ENCODE data around the gene MYCBP2.
A peak's percentile ranks its signal among the peaks of the same experiment; 100 is the strongest.

Gene MYCBP2

GRCh38 chr13:77185721-77186120 lies 141.2 kb downstream of the MYCBP2 start:
- no peak for DNase-seq

- DNase-seq, result peak; percentile 14
These were observed 142.4 kb downstream of the MYCBP2 start for GRCh38 chr13:77184455-77184854.

- DNase-seq, result no peak
These were observed 146.9 kb downstream of the MYCBP2 start for GRCh38 chr13:77180011-77180410.

- DNase-seq, result no peak
These were observed 149.2 kb downstream of the MYCBP2 start for GRCh38 chr13:77177646-77178045.

GRCh38 chr13:77176350-77176749 lies 150.5 kb downstream of the MYCBP2 start:
- no peak for DNase-seq

GRCh38 chr13:77172650-77173049 lies 154.2 kb downstream of the MYCBP2 start:
- DNase-seq, result no peak

- DNase-seq, result no peak
These were observed 155.4 kb downstream of the MYCBP2 start for GRCh38 chr13:77171451-77171850.

- no peak for DNase-seq
These were observed 158.7 kb downstream of the MYCBP2 start for GRCh38 chr13:77168237-77168636.

- no peak for DNase-seq
These were observed 176.2 kb downstream of the MYCBP2 start for GRCh38 chr13:77150651-77151050.

GRCh38 chr13:77143431-77143830 lies 183.5 kb downstream of the MYCBP2 start:
- no peak for DNase-seq

- DNase-seq, result no peak
These were observed 187.6 kb downstream of the MYCBP2 start for GRCh38 chr13:77139306-77139705.

GRCh38 chr13:77138813-77139212 lies 188.1 kb downstream of the MYCBP2 start:
- DNase-seq, result no peak

GRCh38 chr13:77136902-77137420 lies 189.9 kb downstream of the MYCBP2 start:
- no peak for DNase-seq

- no peak for DNase-seq
These were observed 202.5 kb downstream of the MYCBP2 start for GRCh38 chr13:77124423-77124822.

GRCh38 chr13:77118134-77118533 lies 208.8 kb downstream of the MYCBP2 start:
- no peak for DNase-seq

GRCh38 chr13:77114271-77114670 lies 212.6 kb downstream of the MYCBP2 start:
- DNase-seq, result no peak

GRCh38 chr13:77113496-77113895 lies 213.4 kb downstream of the MYCBP2 start:
- no peak for DNase-seq

- DNase-seq, result no peak
These were observed 221.8 kb downstream of the MYCBP2 start for GRCh38 chr13:77105051-77105450.

- no peak for DNase-seq
These were observed 227.5 kb downstream of the MYCBP2 start for GRCh38 chr13:77099415-77099814.

GRCh38 chr13:77095288-77095687 lies 231.6 kb downstream of the MYCBP2 start:
- DNase-seq, result no peak

- no peak for DNase-seq
These were observed 232.1 kb downstream of the MYCBP2 start for GRCh38 chr13:77094773-77095172.

GRCh38 chr13:77093735-77094134 lies 233.2 kb downstream of the MYCBP2 start:
- DNase-seq, result no peak

GRCh38 chr13:77084755-77085154 lies 242.1 kb downstream of the MYCBP2 start:
- no peak for DNase-seq

GRCh38 chr13:77079902-77080413 lies 246.9 kb downstream of the MYCBP2 start:
- no peak for DNase-seq

- DNase-seq, result no peak
These were observed 259.4 kb downstream of the MYCBP2 start for GRCh38 chr13:77067519-77067918.
